Measurements from ENCODE around the gene TICRR. TPM values are rescaled to one million over a fixed set of nuclear protein-coding genes. Genes with fewer than 3 reads are reported as not detected.

TICRR gene
- total and polyA plus RNA-seq, 2 of the 4 experiments (the other 2 are of a cell fraction): 3.0 to 4.2 TPM

GRCh38 chr15:89559769-89560264 lies 15.5 kb upstream of the TICRR start:
- H3K27ac ChIP-seq (ENCODE audit: insufficient read depth, low read length): no peak overlapping the region
- DNase-seq (no peak), ATAC-seq (ENCODE audit: low read depth) (no peak)
- H3K14ac ChIP-seq (replicated peaks; ENCODE audit: low read depth, low read length): no peak overlapping the region
- no peak overlapping the region for H3K18ac ChIP-seq (ENCODE audit: low read depth, low read length)
- ChIA-PET CTCF (no interaction called here), POLR2A (ENCODE audit: unreplicated experiment) (no interaction called here)
- no peak overlapping the region for H2AFZ ChIP-seq (replicated peaks; ENCODE audit: low read length, poor library complexity)
- H3K36me3 ChIP-seq (ENCODE audit: control insufficient read depth, insufficient read depth, low read length): no peaks in the 10 kb centered on the region
- H4K8ac ChIP-seq (ENCODE audit: low read depth in 2 of 2, low read length in 2 of 2): no peak overlapping the region
- no peak overlapping the region for H2BK120ac ChIP-seq (ENCODE audit: low read depth, low read length)
- H3K4me1 ChIP-seq (ENCODE audit: control insufficient read depth, insufficient read depth, low read length): no peaks in the 10 kb centered on the region
- H3K4me3 ChIP-seq (ENCODE audit: insufficient read depth, low read depth, low read length): no peak overlapping the region
- H2BK15ac ChIP-seq (ENCODE audit: low read depth, low read length): no peak overlapping the region
- H4K91ac ChIP-seq (ENCODE audit: insufficient read depth, low read depth, low read length): no peak overlapping the region
- in situ Hi-C loops (cut with MboI; ENCODE audit: low sequenced_read_pairs): no loop called here
- H3K23ac ChIP-seq (ENCODE audit: low read depth, low read length): no peak overlapping the region
- no peak overlapping the region for H2BK20ac ChIP-seq (ENCODE audit: low read depth, low read length)
- no peak overlapping the region for H4K5ac ChIP-seq (ENCODE audit: low read depth, low read length)
- no peak overlapping the region for H2BK5ac ChIP-seq (ENCODE audit: low read depth, low read length, poor library complexity, severe bottlenecking)
- H3K9me1 ChIP-seq (ENCODE audit: insufficient read depth, low read length): no peaks in the 10 kb centered on the region
- BruUV-seq (replicated peaks): no TSS peak
- no peak overlapping the region for H2AK5ac ChIP-seq (ENCODE audit: low read depth, low read length)
- H3K4ac ChIP-seq (ENCODE audit: low read depth, low read length): no peak overlapping the region
- H2AK9ac ChIP-seq (replicated peaks; ENCODE audit: low read depth, low read length, poor library complexity): no peak overlapping the region
- H3K27me3 ChIP-seq (ENCODE audit: control insufficient read depth, insufficient read depth, low read length): peaks cover 15% of the 10 kb centered on the region
- no peak overlapping the region for H3K4me2 ChIP-seq (ENCODE audit: low read depth, low read length)
- no peak overlapping the region for H3K56ac ChIP-seq (ENCODE audit: extremely low read depth, insufficient read depth, low read length)
- no peaks in the 10 kb centered on the region for H4K20me1 ChIP-seq (ENCODE audit: insufficient read depth, low read length)
- H3K9ac ChIP-seq (ENCODE audit: low read depth, low read length): no peak overlapping the region
- WGBS, 2 experiments (ENCODE audit: extremely low coverage in 2 of 2, insufficient read length in 1 of 2): no CpG with 5 or more reads among the region's 5 CpGs
- dilution Hi-C loops (cut with HindIII; ENCODE audit: low sequenced_read_pairs, unreplicated experiment): no loop called here
- TF ChIP-seq CTCF (conservative IDR thresholded peaks at IDR 0.05; ENCODE audit: low read depth, low read length): no peak
- no peak for TF ChIP-seq RCOR1 (IDR thresholded peaks at IDR 0.05; ENCODE audit: insufficient replicate concordance, low read length)
- no peak for TF ChIP-seq RAD21 (IDR thresholded peaks at IDR 0.05; ENCODE audit: low read length)
- TF ChIP-seq MAFK (IDR thresholded peaks at IDR 0.05; ENCODE audit: low read depth, low read length): no peak
- no peak for TF ChIP-seq CHD1 (IDR thresholded peaks at IDR 0.05; ENCODE audit: low read depth, low read length)
- no peak for TF ChIP-seq RFX5 (IDR thresholded peaks at IDR 0.05; ENCODE audit: low read depth, low read length)
- no peak for TF ChIP-seq FOS (IDR thresholded peaks at IDR 0.05; ENCODE audit: low read depth, low read length)
- no peak for TF ChIP-seq ELK1 (IDR thresholded peaks at IDR 0.05; ENCODE audit: borderline replicate concordance, low read depth, low read length)
- no peak for TF ChIP-seq USF2 (IDR thresholded peaks at IDR 0.05; ENCODE audit: low read depth, low read length)
- TF ChIP-seq POLR2A (IDR thresholded peaks at IDR 0.05; ENCODE audit: low read depth, low read length): no peak
- no peak for TF ChIP-seq SMC3 (IDR thresholded peaks at IDR 0.05; ENCODE audit: low read depth, low read length)
- no peak for TF ChIP-seq BHLHE40 (IDR thresholded peaks at IDR 0.05; ENCODE audit: low read depth, low read length)
- TF ChIP-seq MXI1 (IDR thresholded peaks at IDR 0.05; ENCODE audit: borderline replicate concordance, low read depth, low read length): no peak
- TF ChIP-seq CEBPB (IDR thresholded peaks at IDR 0.05; ENCODE audit: low read depth, low read length): no peak
- no peak for TF ChIP-seq NFE2L2 (IDR thresholded peaks at IDR 0.05; ENCODE audit: low read depth, low read length)
- TF ChIP-seq MAZ (IDR thresholded peaks at IDR 0.05; ENCODE audit: borderline replicate concordance, low read depth, low read length): no peak
- H3K9me3 ChIP-seq (ENCODE audit: control insufficient read depth, insufficient read depth, low read length): no peaks in the 10 kb centered on the region
- intact Hi-C loops (cut with micrococcal nuclease): no loop called here
- no peaks in the 10 kb centered on the region for H3K79me1 ChIP-seq (ENCODE audit: low read depth in 1 of 2, low read length in 2 of 2)
